GM21423 (cell line): ENCODE measurements around the gene DOCK2.
A peak's percentile ranks its signal among the peaks of the same experiment; 100 is the strongest.
"Not testable (repeated sequence)": the region's sequence is repeated elsewhere in the genome, so short reads cannot be mapped to it uniquely, and the experiment has no call there.

Experiments used
- ATAC-seq: cut with Tn5 transposase; IDR thresholded peaks from one replicate; pipeline ENCODE4 v1.9.1; 2021; ENCODE audit warnings: mild to moderate bottlenecking, moderate library complexity; ENCODE audit not compliant: unreplicated experiment

The DOCK2 gene

DNA sequence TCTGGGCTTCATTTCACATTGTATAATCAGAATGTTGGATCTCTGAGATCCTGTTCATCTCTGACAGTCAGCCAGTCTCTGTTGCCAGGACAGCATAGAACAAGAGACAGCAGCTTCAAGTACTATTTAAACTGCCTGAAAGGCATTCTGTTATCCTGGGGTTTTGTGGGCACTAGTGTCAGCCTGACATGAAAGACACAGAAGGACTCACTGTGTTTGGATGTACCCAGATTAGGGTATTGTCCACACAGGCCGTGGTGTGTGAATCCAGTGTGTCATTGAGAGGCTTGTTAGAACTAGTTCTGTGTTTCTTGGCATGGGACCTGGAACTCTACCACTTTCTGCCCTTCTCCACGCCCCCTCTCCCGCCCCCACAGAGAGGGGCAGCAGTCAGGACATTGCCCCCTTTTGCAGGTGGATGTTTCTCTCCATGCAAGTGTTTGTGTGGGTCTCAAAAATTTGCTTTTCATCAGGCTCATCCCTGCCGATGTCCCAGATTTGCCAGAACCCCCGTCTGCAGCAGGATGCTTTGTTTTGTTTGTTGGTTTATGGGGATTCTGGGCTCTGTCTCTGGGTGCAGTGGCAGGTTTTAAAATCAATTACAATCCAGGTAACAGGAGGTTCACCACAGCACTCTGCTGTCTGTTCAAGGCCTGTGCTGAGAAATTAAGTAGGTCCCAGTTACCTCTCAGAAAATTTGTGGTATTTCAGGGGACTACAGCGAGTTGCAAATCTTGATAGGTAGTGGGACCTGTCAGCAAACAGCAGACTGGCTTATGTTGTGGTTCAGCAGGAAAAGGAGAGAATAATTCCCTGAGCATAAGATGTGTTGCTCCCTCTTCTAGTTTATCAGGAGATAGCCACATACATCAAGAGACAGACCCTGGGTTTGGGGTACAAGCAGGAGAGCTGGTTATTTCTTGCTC, 144.6 kb downstream of the DOCK2 start:
- no peak for ATAC-seq

DNA sequence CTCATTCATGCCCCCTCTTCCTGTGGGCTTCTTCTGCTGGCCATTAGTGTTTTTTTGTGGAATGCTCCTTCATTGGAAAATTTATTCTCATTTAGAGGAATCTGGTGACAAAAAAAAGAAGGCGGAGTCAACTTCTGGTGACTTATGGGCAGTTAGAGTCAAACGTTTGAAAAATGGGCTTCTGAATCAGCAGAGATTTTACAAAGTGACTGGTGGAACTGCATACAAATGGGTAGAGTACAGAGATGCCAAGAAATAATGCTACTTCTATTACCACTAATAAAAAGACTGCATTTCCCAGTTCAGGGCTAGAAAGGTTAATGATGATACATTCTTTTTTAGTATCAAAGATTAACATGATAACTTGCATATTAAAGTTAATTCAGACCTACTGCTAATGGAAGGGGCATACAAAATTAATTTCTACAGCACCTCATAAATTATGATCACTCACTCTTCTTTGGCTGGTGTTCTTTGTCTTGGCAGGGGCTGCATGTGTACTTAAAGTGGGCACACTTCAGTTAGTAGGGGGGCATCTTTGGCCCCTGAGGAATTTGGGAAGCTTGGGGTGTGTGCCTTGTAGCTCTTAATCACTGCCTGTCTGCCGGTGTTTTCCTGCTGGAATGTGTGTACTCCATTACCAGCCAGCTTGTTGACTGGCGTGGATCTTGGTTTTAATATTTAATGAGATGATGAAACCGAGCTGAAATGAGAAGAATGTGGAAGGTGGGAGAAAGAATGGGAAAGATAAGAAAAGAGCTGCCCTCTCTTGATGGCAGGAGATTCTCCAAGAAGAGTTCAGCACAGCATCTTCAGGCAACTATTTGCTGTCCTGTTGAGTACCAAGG, 148.9 kb downstream of the DOCK2 start:
- no peak for ATAC-seq

DNA sequence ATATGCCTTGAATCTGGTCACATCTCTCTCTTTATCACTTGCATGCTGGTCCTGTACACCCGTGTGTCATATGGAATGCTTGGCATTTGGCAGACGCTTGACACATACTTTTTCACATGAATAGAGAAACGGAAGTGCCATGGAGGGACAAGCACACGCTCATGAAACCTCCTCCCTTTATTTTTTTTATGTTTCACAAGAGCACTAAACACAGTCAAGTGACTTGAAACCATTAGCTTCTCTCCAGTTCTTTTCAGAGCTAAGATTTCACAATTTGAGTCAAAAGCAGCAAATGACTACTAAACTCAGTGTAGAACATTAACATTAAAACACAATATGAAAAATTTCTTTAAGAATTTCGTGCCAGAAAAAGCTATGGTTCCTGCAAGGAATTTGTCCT, 151.1 kb downstream of the DOCK2 start:
- ATAC-seq = no peak

DNA sequence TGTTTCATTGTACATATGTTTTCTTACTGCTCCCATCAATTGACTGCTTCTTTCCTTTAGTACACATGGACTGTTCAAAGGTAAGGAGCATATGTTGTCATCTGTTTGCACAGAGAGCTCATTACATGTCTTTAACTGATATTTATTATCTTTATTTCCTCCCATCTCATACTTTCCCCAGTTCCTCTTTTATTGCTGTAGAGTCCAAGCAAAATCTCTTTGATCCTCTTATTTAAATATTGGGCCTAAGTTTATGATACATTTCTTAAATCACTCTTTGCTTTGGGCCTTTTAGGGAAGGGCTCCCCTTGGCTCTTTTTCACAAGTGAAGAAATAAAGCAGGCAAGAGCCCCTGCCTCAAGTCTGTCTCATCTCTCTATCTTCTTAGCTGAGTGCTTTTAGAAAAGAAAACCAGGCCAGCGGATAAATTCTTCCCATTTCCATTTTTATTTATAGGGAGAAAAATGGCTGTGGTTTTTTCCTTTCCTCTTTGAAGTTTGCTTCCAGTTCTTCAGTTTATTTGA, 152.4 kb downstream of the DOCK2 start:
- no peak for ATAC-seq

DNA sequence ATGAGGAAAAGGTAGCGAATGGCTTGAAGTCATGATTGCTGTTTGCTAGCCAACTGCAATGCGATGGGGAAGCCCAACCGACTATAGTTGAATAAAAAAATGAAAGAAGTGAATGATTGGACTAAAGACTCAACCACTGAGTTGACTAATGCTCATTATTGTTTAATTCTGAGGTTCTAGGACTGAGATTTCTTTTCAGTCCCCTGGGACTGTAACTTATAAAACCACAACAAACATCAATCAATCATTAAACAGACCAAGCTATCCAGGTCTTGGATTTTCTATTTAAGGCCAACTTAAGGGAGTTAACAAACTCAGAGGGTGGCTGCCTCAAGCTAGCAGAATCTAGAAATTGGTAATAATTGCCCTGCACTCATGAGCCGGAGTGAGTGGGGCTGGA, 154.2 kb downstream of the DOCK2 start:
- ATAC-seq = no peak

DNA sequence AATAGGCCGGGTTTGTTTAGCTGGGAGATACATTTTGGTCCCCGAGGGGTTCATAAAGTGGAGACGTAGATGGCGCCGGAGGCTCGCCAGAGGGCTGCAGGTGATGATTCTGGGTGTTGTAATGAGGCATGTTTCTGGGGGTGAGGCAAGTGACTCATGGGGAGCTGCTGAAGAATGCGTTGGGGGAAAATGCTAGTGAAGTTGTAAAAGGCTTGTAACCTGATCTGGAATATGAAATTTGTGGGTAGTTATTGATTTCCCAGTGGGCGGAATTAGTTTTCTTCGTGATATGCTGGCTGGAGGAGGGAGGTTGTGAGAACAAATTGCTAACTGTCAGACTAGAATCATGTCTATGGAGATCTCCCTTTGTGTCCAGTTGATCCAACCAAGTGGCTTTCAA, 158.3 kb downstream of the DOCK2 start:
- ATAC-seq = no peak

DNA sequence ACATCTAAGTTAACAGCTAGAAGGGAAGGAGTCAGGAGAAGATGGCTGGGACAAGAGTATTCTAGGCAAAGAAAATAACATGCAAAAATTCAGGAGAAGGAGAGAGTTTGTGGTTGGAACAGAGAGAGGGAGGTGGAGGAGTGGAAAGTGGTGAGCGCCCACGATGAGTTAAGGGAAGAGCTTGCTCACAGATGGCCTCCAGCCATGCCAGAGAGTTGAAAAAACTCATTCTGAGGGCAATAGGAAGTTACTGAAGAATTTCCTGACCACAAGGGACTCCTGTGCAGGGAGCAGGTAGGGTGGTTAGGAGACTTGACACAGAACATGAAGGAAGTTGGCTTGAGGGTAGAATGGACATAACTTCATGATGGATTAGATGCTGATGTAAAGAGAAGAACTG, 159.7 kb downstream of the DOCK2 start:
- ATAC-seq = no peak

DNA sequence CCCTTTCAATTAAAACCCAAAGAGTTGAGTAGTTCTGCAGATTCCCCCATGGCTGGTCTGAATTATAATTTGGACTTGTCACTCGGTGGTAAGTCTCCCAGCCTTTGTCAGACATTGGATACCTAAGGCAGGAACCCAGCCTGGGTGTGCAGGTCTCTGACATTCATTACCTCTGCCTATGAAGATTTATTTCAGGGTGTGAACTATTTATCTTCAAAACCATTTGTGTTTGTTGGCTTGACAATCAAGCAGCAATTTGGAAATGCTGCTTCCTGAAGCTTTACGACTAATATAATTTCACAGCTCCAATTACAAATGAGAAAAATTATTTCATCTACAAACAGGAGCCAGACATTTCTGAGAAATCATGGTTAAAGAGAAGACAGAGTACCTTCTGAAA, 160.5 kb downstream of the DOCK2 start:
- no peak for ATAC-seq

DNA sequence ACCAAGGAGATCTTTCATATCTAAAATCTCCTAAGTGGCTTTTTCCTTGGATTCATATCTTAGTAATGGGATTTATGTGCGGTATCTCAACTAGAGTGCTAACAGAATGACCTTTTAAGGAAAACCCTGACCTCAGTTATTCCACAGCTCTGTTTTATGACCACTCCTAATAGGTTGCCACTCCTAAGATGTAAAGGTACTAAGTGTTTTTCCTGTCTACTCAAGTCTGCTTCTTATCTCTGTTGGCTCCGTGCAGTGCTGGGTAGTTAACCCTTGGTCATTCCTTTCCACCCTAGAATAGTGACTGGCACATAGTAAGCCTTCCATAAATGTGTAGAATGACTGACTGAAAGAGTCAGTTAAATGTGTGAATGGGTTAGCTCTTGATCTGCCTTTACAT, 161.4 kb downstream of the DOCK2 start:
- ATAC-seq = no peak

DNA sequence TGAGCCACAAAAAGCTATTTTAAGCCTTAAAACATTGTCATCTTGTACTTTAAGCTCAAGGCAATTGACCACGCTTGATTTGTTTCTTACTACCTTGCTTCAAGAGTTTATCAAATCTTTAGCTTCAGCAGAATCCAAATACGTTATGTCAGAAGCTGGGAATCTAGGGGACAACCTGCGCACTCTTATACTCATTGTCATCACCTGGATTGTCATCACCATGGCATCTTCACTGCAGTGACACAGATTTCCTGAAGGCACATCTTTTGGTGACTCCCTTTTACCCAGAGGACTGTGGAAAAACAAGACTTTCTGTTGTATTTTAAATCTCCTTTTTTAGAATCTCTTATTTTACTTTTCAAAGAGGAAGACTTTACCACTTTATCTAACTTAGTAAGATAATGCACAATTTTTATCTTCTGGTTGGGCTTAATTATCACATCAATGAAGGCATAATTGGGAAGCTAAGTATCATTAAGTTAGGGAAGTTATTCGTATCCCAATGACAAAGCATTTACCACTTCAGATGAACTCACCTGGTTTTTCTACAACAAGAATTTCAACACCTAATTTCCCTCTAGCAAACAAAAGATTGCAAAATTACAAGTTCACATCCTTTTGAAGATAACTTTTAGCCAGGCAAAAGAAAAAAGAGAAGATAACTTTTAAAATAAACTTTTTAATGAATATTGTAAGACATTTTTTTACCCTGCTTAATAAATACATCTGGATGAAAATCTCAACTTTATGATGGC, 162.0 kb downstream of the DOCK2 start:
- ATAC-seq = no peak

DNA sequence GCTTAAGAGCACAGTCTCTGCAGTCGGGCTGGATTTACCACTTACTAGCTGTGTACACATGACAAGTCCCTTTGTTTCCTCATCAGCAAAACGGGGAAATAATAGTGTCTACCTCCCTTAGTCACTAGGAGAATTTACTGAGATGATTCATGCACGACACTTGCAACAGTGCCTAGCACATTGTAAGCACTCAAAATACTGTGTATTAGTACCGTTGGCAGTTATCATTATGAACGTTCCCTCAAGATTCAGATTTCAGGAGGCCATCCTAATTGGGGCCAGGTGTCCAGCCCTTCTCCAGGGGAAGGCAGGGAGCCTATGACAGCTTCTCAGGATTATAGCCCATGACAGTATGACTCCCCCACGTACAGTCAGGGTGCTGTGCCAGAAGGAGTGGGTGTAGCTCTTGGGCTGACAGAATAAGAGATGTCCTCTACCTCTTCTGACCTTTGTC, 164.3 kb downstream of the DOCK2 start:
- ATAC-seq = no peak

DNA sequence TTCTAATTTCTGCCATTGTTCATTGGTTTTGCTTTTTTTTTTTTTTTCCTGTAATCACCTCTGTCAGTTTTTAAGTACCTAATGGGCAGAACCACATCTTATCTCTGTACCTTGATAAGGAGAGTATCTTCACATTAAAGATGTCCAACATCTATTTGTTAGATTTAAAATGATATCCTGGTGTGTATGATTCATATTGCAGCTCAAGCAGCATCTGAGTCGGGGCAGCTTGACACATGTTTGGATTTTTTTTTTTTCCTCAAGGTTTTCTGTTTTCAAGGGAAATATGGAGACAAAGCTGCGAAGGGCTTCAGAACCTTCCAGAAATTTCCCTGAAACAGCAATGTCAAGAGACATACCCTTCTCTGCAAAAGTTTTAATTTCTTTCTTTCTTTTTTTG, 164.7 kb downstream of the DOCK2 start:
- ATAC-seq = no peak

DNA sequence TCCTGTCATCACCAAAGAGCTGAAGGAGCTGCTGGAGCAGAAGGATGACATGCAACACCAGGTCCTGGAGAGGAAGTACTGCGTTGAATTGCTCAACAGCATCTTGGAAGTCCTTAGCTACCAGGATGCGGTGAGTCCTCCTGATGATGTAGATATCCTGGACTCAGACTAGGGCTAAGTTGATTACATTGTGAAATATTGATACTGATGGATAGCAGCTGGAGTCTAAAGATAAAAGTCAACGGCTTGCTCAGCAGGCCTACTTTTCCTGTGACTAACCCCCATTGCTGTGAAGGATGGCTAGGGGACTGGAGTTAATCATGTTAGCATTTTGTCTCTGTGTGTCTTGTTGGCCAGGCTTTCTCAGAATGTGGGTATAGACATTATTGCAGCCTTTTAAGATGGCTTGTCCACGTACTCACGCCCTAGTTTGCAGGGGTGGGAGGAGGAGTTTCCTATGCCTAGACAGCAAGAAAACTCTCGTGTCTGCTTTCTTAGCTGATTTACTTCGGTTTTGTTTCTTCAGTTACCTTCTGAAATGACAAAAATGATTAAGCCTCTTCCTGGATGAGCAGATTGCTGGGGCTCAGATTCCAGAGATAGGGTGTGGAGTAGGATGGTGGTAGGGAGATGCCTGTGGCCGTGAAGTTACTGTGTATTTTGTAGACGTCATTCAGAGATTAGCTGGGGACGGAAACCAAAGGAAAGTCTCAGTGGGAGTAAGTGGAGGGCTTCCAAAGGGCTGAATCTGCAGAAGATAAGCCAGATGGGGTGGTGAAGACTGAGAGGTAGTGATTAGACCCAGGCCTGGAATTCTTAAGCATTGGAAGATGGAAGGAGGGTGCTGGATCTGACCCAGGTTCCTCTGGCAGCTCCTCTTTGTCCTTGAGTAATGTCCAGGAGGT, 166.3 kb downstream of the DOCK2 start:
- no peak for ATAC-seq

DNA sequence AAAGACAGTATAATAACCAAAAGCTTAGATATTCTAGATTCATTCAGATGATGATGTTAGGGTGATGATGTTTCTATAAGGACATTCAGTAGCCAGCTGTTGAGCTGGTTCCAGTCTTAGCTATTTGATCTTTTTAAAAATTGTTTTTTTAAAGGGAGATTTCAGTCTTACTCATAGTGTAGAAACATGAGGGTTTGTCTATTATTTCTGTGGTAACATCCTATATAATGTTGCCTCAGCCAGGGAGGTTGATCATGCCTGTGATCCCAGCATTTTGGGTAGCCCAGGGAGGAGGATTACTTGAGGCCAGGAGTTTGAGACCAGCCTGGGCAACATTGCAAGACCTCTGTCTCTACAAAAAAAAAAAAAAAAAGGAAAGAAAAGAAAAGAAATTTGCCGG, 167.8 kb downstream of the DOCK2 start:
- ATAC-seq = no peak

DNA sequence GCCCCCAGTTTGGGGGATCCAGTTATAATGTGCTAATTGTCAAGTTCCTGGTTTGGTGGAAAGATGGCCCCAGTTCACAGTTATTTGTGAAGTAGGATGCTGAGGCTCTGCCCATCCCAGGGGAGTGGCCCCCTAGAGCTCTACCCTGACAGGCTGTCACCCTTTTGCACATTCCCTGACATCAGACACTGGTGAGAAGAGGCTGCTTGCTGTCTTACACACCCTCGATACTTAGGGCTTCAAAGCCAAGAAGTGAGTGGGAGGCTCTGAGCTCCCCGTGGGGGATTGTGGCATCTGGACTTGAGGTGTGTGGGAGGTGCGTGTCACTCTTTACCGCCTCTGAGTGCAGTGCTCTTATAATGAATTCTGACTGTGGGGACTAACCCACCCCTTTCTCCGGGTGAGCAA, 168.5 kb downstream of the DOCK2 start:
- peak; percentile 85 for ATAC-seq

DNA sequence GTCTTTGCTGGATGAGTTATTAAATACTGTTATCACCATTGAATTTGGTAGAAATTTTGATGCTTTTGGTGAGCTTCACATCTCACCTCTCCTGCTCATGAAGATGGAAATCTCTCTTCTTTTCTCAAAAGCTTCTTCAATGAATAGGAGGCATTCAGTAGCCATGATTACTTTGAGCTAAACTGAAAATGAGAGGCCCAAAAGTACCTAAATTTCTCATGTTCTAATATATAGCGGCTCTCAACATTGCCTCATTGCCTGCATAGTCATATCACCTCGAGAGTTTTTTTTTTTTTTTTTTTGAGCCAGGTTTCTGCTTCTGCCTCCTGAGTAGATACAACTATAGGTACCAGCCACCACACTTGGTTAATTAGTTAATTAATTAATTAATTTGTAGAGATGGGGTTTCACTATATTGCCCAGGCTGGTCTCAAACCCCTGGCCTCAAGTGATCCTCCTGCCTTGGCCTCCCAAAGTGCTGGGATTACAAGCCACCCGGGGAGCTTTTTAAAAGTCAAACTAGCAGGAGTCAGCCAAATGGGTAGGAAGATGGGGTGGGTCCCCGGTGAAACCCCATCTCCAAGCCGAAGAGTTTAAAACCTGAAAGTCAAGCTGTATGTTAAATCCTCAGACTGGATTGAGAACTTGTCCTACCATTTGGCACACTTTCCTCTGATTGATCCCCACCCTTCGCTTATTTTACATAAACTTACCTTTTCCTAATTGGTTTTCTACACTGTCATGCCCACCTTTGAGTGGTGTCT, 169.0 kb downstream of the DOCK2 start:
- ATAC-seq = peak; percentile 52

DNA sequence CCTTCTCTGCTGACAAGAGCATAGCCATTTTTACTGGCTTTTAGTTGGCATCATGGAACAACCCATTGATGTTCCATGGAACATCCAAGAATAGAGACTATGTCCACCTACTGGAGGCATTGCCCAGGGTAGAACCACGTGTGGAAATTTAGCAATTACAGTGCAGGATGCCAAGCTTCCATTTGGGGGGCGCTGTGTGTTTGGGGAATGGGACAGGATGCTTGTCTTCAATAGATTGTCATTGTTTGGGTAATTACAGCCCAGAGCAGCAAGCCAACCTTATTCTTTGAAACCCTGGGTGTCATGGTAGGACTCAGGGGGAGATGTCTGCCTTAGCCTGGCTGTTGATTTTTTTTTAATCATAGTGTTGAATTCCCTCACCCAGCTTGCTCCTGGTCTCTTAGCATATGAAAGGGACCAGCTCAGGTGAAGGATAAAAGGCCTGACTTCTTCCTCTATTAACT, 171.1 kb downstream of the DOCK2 start:
- no peak for ATAC-seq

DNA sequence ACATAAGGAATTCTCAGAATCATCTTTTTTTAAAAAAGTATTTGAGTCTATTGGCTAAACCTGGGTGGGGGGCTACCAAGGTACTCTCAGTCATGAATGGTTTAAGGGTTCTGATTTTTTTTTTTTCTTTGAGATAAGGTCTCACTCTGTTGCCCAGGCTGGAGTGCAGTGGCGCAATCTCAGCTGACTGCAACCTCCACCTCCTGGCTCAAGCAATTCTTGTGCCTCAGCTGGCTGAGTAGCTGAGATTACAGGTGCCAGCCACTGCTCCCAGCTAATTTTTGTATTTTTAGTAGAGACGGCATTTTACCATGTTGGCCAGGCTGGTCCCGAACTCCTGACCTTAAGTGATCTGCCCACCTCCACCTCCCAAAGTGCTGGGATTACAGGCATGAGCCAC, 171.8 kb downstream of the DOCK2 start:
- not testable (repeated sequence) for ATAC-seq

DNA sequence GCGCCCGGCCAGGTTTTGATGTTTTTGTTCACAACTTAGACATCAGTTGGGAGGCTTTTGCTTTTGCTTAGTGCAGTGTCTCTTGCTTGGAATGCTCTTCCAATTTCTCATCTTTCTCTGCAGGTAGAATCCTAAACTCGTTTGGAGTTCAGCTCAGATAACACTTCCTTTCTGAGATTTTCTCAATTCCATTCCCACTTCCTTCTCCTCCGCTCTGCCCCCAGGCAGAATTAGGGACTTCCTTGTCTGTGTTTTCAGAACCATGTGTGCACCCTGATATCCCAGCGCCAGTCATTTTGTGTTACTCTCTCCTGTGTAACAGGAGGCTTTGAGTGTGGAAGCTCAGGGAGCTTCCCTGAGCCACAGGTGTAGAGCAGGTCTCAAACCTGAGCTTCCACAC, 172.2 kb downstream of the DOCK2 start:
- no peak for ATAC-seq
